SK-N-SH (cell line): ENCODE measurements around the gene C1orf159. TPM values are rescaled to one million over a fixed set of nuclear protein-coding genes. Genes with fewer than 3 reads are reported as not detected.
"Not testable (repeated sequence)": the region's sequence is repeated elsewhere in the genome, so short reads cannot be mapped to it uniquely, and the experiment has no call there.

Experiments used
- CTCF ChIA-PET: fragments of 300-600, 350-600 bp; formaldehyde crosslinking; extraction: SDS; loops from one replicate; lab custom pipeline; 2021; lab: Yijun Ruan, JAX
- POLR2A ChIA-PET: fragments of 350-600 bp; sonication (Branson Sonifier 250); formaldehyde crosslinking; extraction: SDS; loops from one replicate; lab custom pipeline; 2020; ENCODE audit warnings: antibody characterized with exemption, inconsistent platforms; lab: Yijun Ruan, JAX
- DNase-seq: peaks from one replicate; pipeline ENCODE4 v3.0.0; 2012
- H2AFZ ChIP-seq: fragments of 200-600 bp; sonication (generic); 2 replicates; pipeline ENCODE4 v1.8.1; 2016; ENCODE audit warnings: antibody characterized with exemption, mild to moderate bottlenecking, low read depth
- H3F3A ChIP-seq: fragments of 200-600 bp; sonication (generic); replicated peaks from 2 replicates; pipeline ENCODE3; 2016; ENCODE audit warnings: antibody characterized with exemption, mild to moderate bottlenecking; ENCODE audit not compliant: insufficient read depth
- H3K27ac ChIP-seq, 2 experiments: fragments of 200-500 bp in 1 of 2; fragments of 200-600 bp in 1 of 2; sonication (Bioruptor generic) in 1 of 2; sonication (generic), shearing (Covaris generic) in 1 of 2; 2 replicates each; pipeline versions ENCODE4 v1.5.1 to v1.6.1; 2014 to 2016; ENCODE audit warnings: low read depth in 2 of 2, inconsistent platforms in 1 of 2, low read length in 1 of 2, mild to moderate bottlenecking in 1 of 2, mixed read lengths in 1 of 2
- H3K27me3 ChIP-seq: fragments of 200-600 bp; sonication (generic), shearing (Covaris generic); 2 replicates; pipeline ENCODE4 v1.6.1; 2016; ENCODE audit warnings: mixed run types; ENCODE audit not compliant: insufficient read depth
- H3K36me3 ChIP-seq, 2 experiments: fragments of 200-500 bp in 1 of 2; fragments of 200-600 bp in 1 of 2; sonication (Bioruptor generic) in 1 of 2; sonication (generic) in 1 of 2; replicated peaks in 1 of 2; 2 replicates each; pipeline versions ENCODE3 to v1.5.1; 2014 to 2016; ENCODE audit warnings: low read length in 1 of 2, mild to moderate bottlenecking in 1 of 2; ENCODE audit not compliant: insufficient read depth in 2 of 2, control insufficient read depth in 1 of 2
- H3K4me1 ChIP-seq, 2 experiments: fragments of 200-500 bp in 1 of 2; fragments of 200-600 bp in 1 of 2; sonication (Bioruptor generic) in 1 of 2; sonication (generic), shearing (Covaris generic) in 1 of 2; 2 replicates each; pipeline versions ENCODE4 v1.5.1 to v1.6.1; 2014 to 2016; ENCODE audit warnings: low read depth in 1 of 2, low read length in 1 of 2, mixed run types in 1 of 2; ENCODE audit not compliant: insufficient read depth in 2 of 2, control insufficient read depth in 1 of 2
- H3K4me2 ChIP-seq: fragments of 200-600 bp; sonication (generic), shearing (Covaris generic); 2 replicates; pipeline ENCODE4 v1.6.1; 2017; ENCODE audit warnings: mixed run types
- H3K4me3 ChIP-seq, 2 experiments: fragments of 200-500 bp in 1 of 2; fragments of 200-600 bp in 1 of 2; sonication (Bioruptor generic) in 1 of 2; sonication (generic), shearing (Covaris generic) in 1 of 2; 2 replicates each; pipeline versions ENCODE4 v1.5.1 to v1.8.1; 2014 to 2016; ENCODE audit warnings: low read depth in 2 of 2, inconsistent platforms in 1 of 2, low read length in 1 of 2, mild to moderate bottlenecking in 1 of 2, mixed read lengths in 1 of 2, moderate library complexity in 1 of 2
- H3K79me2 ChIP-seq: fragments of 200-600 bp; sonication (generic); 2 replicates; pipeline ENCODE4 v1.8.1; 2017; ENCODE audit warnings: mild to moderate bottlenecking; ENCODE audit not compliant: insufficient read depth
- H3K9ac ChIP-seq: fragments of 200-600 bp; sonication (generic); 2 replicates; pipeline ENCODE4 v1.6.1; 2017; ENCODE audit warnings: mixed run types
- H3K9me2 ChIP-seq: fragments of 200-600 bp; sonication (generic); 2 replicates; pipeline ENCODE4 v1.6.1; 2017; ENCODE audit warnings: mixed run types
- H3K9me3 ChIP-seq: fragments of 200-600 bp; sonication (generic); 2 replicates; pipeline ENCODE4 v1.6.1; 2017; ENCODE audit warnings: mixed run types, mild to moderate bottlenecking, moderate library complexity
- H4K20me1 ChIP-seq: fragments of 200-600 bp; sonication (generic); 2 replicates; pipeline ENCODE4 v1.6.1; 2017; ENCODE audit warnings: mild to moderate bottlenecking, mixed run types; ENCODE audit not compliant: insufficient read depth
- CHD2 ChIP-seq: fragments of 150-350 bp; IDR thresholded peaks from 2 replicates; pipeline ENCODE4 v1.6.1; 2018; ENCODE audit warnings: low read length; ENCODE audit not compliant: partially characterized antibody
- ELF1 ChIP-seq: IDR thresholded peaks from 2 replicates; pipeline ENCODE4 v1.4.0; 2012
- EP300 ChIP-seq, 2 experiments: IDR thresholded peaks; 2 replicates each; pipeline versions ENCODE4 v1.4.0 to v1.6.1; 2012; ENCODE audit warnings: borderline replicate concordance in 1 of 2, low read depth in 1 of 2, low read length in 1 of 2
- EZH2phosphoT487 ChIP-seq: fragments of 200-600 bp; sonication (generic); IDR thresholded peaks from 2 replicates; pipeline ENCODE4 v1.6.1; 2017; ENCODE audit warnings: low read depth, mixed run types, mild to moderate bottlenecking, antibody characterized with exemption, moderate library complexity, borderline replicate concordance
- FOXM1 ChIP-seq: IDR thresholded peaks from 2 replicates; pipeline ENCODE4 v1.4.0; 2012; ENCODE audit warnings: low read depth, mild to moderate bottlenecking
- GABPA ChIP-seq: IDR thresholded peaks from 2 replicates; pipeline ENCODE4 v1.4.0; 2012; ENCODE audit warnings: low read depth, mild to moderate bottlenecking
- GATA2 ChIP-seq: sonication (generic); formaldehyde crosslinking; IDR thresholded peaks from 2 replicates; pipeline ENCODE4 v1.5.0; 2020; ENCODE audit warnings: mild to moderate bottlenecking, missing genetic modification reagents
- MXI1 ChIP-seq: IDR thresholded peaks from 2 replicates; pipeline ENCODE4 v1.6.1; 2012; ENCODE audit warnings: mild to moderate bottlenecking, low read depth, low read length, improper control_type of control experiment
- NFIC ChIP-seq: IDR thresholded peaks from 2 replicates; pipeline ENCODE4 v1.4.0; 2012; ENCODE audit warnings: borderline replicate concordance
- POLR2AphosphoS5 ChIP-seq: IDR thresholded peaks from 2 replicates; pipeline ENCODE4 v1.6.1; 2012; ENCODE audit warnings: low read depth, low read length
- RXRA ChIP-seq: IDR thresholded peaks from 2 replicates; pipeline ENCODE4 v1.4.0; 2012; ENCODE audit warnings: low read depth, mild to moderate bottlenecking, borderline replicate concordance
- TAF1 ChIP-seq: IDR thresholded peaks from 2 replicates; pipeline ENCODE4 v1.6.1; 2012; ENCODE audit warnings: low read depth, mild to moderate bottlenecking, low read length, moderate library complexity, borderline replicate concordance
- TEAD4 ChIP-seq: IDR thresholded peaks from 2 replicates; pipeline ENCODE4 v1.4.0; 2012; ENCODE audit warnings: mild to moderate bottlenecking, borderline replicate concordance; ENCODE audit not compliant: insufficient read depth
- USF2 ChIP-seq: fragments of 150-350 bp; IDR thresholded peaks from 2 replicates; pipeline ENCODE4 v1.6.1; 2017; ENCODE audit warnings: antibody characterized with exemption, low read length, low read depth, borderline replicate concordance
- YY1 ChIP-seq: IDR thresholded peaks from 2 replicates; pipeline ENCODE4 v1.4.0; 2012; ENCODE audit warnings: low read depth, mild to moderate bottlenecking
- WGBS: methylation state at CpG from one replicate; pipeline ENCODE4 v1.1.6; 2017; ENCODE audit warnings: low lambda C conversion rate; 5-methylcytosine and 5-hydroxymethylcytosine counted together
- polyA plus RNA-seq, 3 experiments: library from polyadenylated mRNA; depleted of rRNA; stranded (reverse); fragments of >200 nt; gene quantifications; 2 replicates each; pipeline ENCODE4 v1.2.3, GENCODE V29; 2012
- TF ChIP-seq, protein P1 (sequence below): IDR thresholded peaks from 2 replicates; pipeline ENCODE4 v1.6.1; 2012; ENCODE audit warnings: mild to moderate bottlenecking, low read depth, low read length, moderate library complexity
- TF ChIP-seq, protein P2 (sequence below): IDR thresholded peaks from 2 replicates; pipeline ENCODE4; 2012
- TF ChIP-seq, protein P3 (sequence below): IDR thresholded peaks from 2 replicates; pipeline ENCODE4 v1.4.0; 2012; ENCODE audit warnings: low read depth, borderline replicate concordance

The C1orf159 gene
- polyA plus RNA-seq, 1 of the 3 experiments (the other 2 are of a cell fraction): 10.2 TPM

DNA sequence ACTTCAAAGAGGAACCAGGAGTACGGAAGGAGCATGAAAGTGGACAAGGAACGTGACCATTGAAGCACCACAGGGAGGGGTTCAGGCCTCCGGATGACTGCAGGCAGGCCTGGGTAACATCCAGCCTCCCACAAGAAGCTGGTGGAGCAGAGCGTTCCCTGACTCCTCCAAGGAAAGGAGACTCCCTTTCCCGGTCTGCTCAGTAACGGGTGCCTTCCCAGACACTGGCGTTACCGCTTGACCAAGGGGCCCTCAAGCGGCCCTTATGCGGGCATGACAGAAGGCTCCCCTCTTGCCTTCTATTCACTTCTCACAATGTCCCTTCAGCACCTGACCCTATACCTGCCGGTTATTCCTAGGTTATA lies 50.0 kb downstream of the C1orf159 start:
- not testable (repeated sequence) for H3K36me3 ChIP-seq, H3K4me3 ChIP-seq, H3K27me3 ChIP-seq, H3K9ac ChIP-seq, H4K20me1 ChIP-seq, H3K9me3 ChIP-seq, H2AFZ ChIP-seq, H3K4me1 ChIP-seq, DNase-seq, H3K27ac ChIP-seq, H3K4me2 ChIP-seq, H3F3A ChIP-seq, H3K9me2 ChIP-seq, H3K79me2 ChIP-seq
- WGBS: 44% methylated on average over 10 of the region's 11 CpGs
- ChIA-PET POLR2A (interaction anchor here (0.7 kb wide), 1 partner anchor 14 kb away, joined by 3 read pairs; no protein-coding TSS in a partner anchor), CTCF (interaction anchor here (1.2 to 15.4 kb wide), 4 partner anchors 8 to 83 kb away, joined by 3 to 216 read pairs (median 68); partner anchors contain the start of gene PERM1)

- no peak overlapping the region for H3K9ac ChIP-seq
- 51% methylated on average over 16 of the region's 20 CpGs for WGBS
- no peaks in the 10 kb centered on the region for H3K79me2 ChIP-seq
- H4K20me1 ChIP-seq: peaks cover 6% of the 10 kb centered on the region; the same call in 1 of the 2 replicates
- ChIA-PET POLR2A (no interaction called here), CTCF (interaction anchor here (1.2 to 15.4 kb wide), 8 partner anchors 8 to 82 kb away, joined by 3 to 216 read pairs (median 28); partner anchors contain the start of gene PERM1)
- H3F3A ChIP-seq: peaks cover 9% of the 10 kb centered on the region
- no peaks in the 10 kb centered on the region for H3K36me3 ChIP-seq
- H3K27me3 ChIP-seq: peaks cover 7% of the 10 kb centered on the region; the same call in 1 of the 2 replicates
- H3K27ac ChIP-seq: no peak overlapping the region
- no peak for TF ChIP-seq ELF1
- no peak for TF ChIP-seq CHD2
- TF ChIP-seq, protein P1, sequence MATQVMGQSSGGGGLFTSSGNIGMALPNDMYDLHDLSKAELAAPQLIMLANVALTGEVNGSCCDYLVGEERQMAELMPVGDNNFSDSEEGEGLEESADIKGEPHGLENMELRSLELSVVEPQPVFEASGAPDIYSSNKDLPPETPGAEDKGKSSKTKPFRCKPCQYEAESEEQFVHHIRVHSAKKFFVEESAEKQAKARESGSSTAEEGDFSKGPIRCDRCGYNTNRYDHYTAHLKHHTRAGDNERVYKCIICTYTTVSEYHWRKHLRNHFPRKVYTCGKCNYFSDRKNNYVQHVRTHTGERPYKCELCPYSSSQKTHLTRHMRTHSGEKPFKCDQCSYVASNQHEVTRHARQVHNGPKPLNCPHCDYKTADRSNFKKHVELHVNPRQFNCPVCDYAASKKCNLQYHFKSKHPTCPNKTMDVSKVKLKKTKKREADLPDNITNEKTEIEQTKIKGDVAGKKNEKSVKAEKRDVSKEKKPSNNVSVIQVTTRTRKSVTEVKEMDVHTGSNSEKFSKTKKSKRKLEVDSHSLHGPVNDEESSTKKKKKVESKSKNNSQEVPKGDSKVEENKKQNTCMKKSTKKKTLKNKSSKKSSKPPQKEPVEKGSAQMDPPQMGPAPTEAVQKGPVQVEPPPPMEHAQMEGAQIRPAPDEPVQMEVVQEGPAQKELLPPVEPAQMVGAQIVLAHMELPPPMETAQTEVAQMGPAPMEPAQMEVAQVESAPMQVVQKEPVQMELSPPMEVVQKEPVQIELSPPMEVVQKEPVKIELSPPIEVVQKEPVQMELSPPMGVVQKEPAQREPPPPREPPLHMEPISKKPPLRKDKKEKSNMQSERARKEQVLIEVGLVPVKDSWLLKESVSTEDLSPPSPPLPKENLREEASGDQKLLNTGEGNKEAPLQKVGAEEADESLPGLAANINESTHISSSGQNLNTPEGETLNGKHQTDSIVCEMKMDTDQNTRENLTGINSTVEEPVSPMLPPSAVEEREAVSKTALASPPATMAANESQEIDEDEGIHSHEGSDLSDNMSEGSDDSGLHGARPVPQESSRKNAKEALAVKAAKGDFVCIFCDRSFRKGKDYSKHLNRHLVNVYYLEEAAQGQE: no peak
- no peak for TF ChIP-seq POLR2AphosphoS5
- TF ChIP-seq GABPA: no peak
- no peak for TF ChIP-seq TEAD4
- TF ChIP-seq, protein P2, sequence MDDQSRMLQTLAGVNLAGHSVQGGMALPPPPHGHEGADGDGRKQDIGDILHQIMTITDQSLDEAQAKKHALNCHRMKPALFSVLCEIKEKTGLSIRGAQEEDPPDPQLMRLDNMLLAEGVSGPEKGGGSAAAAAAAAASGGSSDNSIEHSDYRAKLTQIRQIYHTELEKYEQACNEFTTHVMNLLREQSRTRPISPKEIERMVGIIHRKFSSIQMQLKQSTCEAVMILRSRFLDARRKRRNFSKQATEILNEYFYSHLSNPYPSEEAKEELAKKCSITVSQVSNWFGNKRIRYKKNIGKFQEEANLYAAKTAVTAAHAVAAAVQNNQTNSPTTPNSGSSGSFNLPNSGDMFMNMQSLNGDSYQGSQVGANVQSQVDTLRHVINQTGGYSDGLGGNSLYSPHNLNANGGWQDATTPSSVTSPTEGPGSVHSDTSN: no peak
- no peak for TF ChIP-seq FOXM1
- no peak for TF ChIP-seq EZH2phosphoT487
- TF ChIP-seq YY1: no peak
- no peak for TF ChIP-seq EP300 (IDR thresholded peaks at IDR 0.05; ENCODE audit: borderline replicate concordance in 1 of 2, low read depth in 1 of 2, low read length in 1 of 2)
- TF ChIP-seq, protein P3, sequence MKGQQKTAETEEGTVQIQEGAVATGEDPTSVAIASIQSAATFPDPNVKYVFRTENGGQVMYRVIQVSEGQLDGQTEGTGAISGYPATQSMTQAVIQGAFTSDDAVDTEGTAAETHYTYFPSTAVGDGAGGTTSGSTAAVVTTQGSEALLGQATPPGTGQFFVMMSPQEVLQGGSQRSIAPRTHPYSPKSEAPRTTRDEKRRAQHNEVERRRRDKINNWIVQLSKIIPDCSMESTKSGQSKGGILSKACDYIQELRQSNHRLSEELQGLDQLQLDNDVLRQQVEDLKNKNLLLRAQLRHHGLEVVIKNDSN: no peak
- TF ChIP-seq GATA2 (CRISPR knock-in tag): no peak
- TF ChIP-seq TAF1: no peak
- no peak for TF ChIP-seq MXI1
- no peak for TF ChIP-seq RXRA
- no peak for TF ChIP-seq USF2
- TF ChIP-seq NFIC: no peak
- TF ChIP-seq, all 33 proteins: peak for 0
- no peak for DNase-seq
- Histone ChIP-seq H3K4me1 (peaks cover 0 to 7% of the 10 kb centered on the region in 2 experiments; a peak in 1 of 4 replicates), H3K4me3 (no peak overlapping the region), H3K4me2 (no peak overlapping the region), H3K9me3 (no peaks in the 10 kb centered on the region), H2AFZ (no peak overlapping the region), H3K9me2 (no peaks in the 10 kb centered on the region)
These were observed 50.5 kb downstream of the C1orf159 start for GRCh38 chr1:1065265-1065939.
